ENCODE results near the gene UNC5A. TPM values are rescaled to one million over a fixed set of nuclear protein-coding genes. Genes with fewer than 3 reads are reported as not detected.

Gene UNC5A
- total RNA-seq, 1 experiment from 2014 or later, result 3.1 TPM

GRCh38 chr5:176900780-176901204, 90.4 kb downstream of the UNC5A start:
- H3K9me2 ChIP-seq (ENCODE audit: insufficient read depth), result no peaks in the 10 kb centered on the region
- H2AFZ ChIP-seq, result no peak overlapping the region
- POLR2A ChIA-PET (ENCODE audit: unreplicated experiment), result no interaction called here
- no TSS peak for BruUV-seq (replicated peaks)
- TF ChIP-seq CTCF (conservative IDR thresholded peaks at IDR 0.05) (no peak), EZH2 (IDR thresholded peaks at IDR 0.05; ENCODE audit: low read depth) (no peak)
- peaks cover 6% of the 10 kb centered on the region for H3K36me3 ChIP-seq (ENCODE audit: low read depth)
- H3K4me3 ChIP-seq, result no peak overlapping the region
- intact Hi-C loops (cut with micrococcal nuclease; ENCODE audit: unreplicated experiment), result no loop called here
- no peak overlapping the region for H3K4me2 ChIP-seq
- no peak for DNase-seq
- no peaks in the 10 kb centered on the region for H3K79me2 ChIP-seq (ENCODE audit: low read depth)
- H3F3A ChIP-seq (ENCODE audit: insufficient read depth, low read depth), result peaks cover 6% of the 10 kb centered on the region
- H3K27me3 ChIP-seq (ENCODE audit: insufficient read depth, low read depth), result no peaks in the 10 kb centered on the region
- no peaks in the 10 kb centered on the region for H4K20me1 ChIP-seq (ENCODE audit: insufficient read depth)
- H3K27ac ChIP-seq, result no peak overlapping the region
- CTCF ChIA-PET, result interaction anchor here (0.6 kb wide), 1 partner anchor 77 kb away, joined by 3 read pairs; no protein-coding TSS in a partner anchor
- no peaks in the 10 kb centered on the region for H3K9me3 ChIP-seq (ENCODE audit: insufficient read depth, low read depth)
- H3K4me1 ChIP-seq (replicated peaks; ENCODE audit: insufficient read depth), result no peaks in the 10 kb centered on the region

GRCh38 chr5:176901260-176902101, 91.1 kb downstream of the UNC5A start:
- no peaks in the 10 kb centered on the region for H3K4me1 ChIP-seq (replicated peaks; ENCODE audit: insufficient read depth)
- intact Hi-C loops (cut with micrococcal nuclease; ENCODE audit: unreplicated experiment), result no loop called here
- POLR2A ChIA-PET (ENCODE audit: unreplicated experiment), result interaction anchor here (0.6 kb wide), 1 partner anchor 78 kb away, joined by 3 read pairs; no protein-coding TSS in a partner anchor
- no peak overlapping the region for H3K4me3 ChIP-seq
- no peaks in the 10 kb centered on the region for H3K9me2 ChIP-seq (ENCODE audit: insufficient read depth)
- no peak overlapping the region for H2AFZ ChIP-seq
- peaks cover 6% of the 10 kb centered on the region for H3K36me3 ChIP-seq (ENCODE audit: low read depth)
- H3F3A ChIP-seq (ENCODE audit: insufficient read depth, low read depth), result peaks cover 6% of the 10 kb centered on the region
- H3K79me2 ChIP-seq (ENCODE audit: low read depth), result no peaks in the 10 kb centered on the region
- H3K27me3 ChIP-seq (ENCODE audit: insufficient read depth, low read depth), result no peaks in the 10 kb centered on the region
- H3K9me3 ChIP-seq (ENCODE audit: insufficient read depth, low read depth), result no peaks in the 10 kb centered on the region
- CTCF ChIA-PET, result interaction anchor here (0.6 kb wide), 1 partner anchor 78 kb away, joined by 3 read pairs; no protein-coding TSS in a partner anchor
- no peak for DNase-seq
- no peaks in the 10 kb centered on the region for H4K20me1 ChIP-seq (ENCODE audit: insufficient read depth)
- BruUV-seq (replicated peaks), result no TSS peak
- TF ChIP-seq EZH2 (IDR thresholded peaks at IDR 0.05; ENCODE audit: low read depth) (no peak), CTCF (conservative IDR thresholded peaks at IDR 0.05) (no peak)
- no peak overlapping the region for H3K27ac ChIP-seq
- H3K4me2 ChIP-seq, result no peak overlapping the region

GRCh38 chr5:176902102-176902814, 91.9 kb downstream of the UNC5A start:
- peaks cover 6% of the 10 kb centered on the region for H3K36me3 ChIP-seq (ENCODE audit: low read depth)
- intact Hi-C loops (cut with micrococcal nuclease; ENCODE audit: unreplicated experiment), result no loop called here

More at GRCh38 chr5:176902102-176902814, 91.9 kb downstream of the UNC5A start:
- Histone ChIP-seq H3K27ac (no peak overlapping the region), H3K4me3 (no peak overlapping the region), H4K20me1 (ENCODE audit: insufficient read depth) (no peaks in the 10 kb centered on the region), H3K4me1 (replicated peaks; ENCODE audit: insufficient read depth) (no peaks in the 10 kb centered on the region), H3K9me2 (ENCODE audit: insufficient read depth) (no peaks in the 10 kb centered on the region), H3F3A (ENCODE audit: insufficient read depth, low read depth) (peaks cover 6% of the 10 kb centered on the region), H3K9me3 (ENCODE audit: insufficient read depth, low read depth) (no peaks in the 10 kb centered on the region), H2AFZ (no peak overlapping the region), H3K27me3 (ENCODE audit: insufficient read depth, low read depth) (no peaks in the 10 kb centered on the region), H3K4me2 (no peak overlapping the region), H3K79me2 (ENCODE audit: low read depth) (no peaks in the 10 kb centered on the region)
- TF ChIP-seq EZH2 (IDR thresholded peaks at IDR 0.05; ENCODE audit: low read depth) (no peak), CTCF (conservative IDR thresholded peaks at IDR 0.05) (no peak)
- BruUV-seq (replicated peaks), result no TSS peak
- POLR2A ChIA-PET (ENCODE audit: unreplicated experiment), result interaction anchor here (0.6 kb wide), 1 partner anchor 79 kb away, joined by 3 read pairs; no protein-coding TSS in a partner anchor
- no peak for DNase-seq
- CTCF ChIA-PET, result no interaction called here

Data from PC-9 (cell line).